HCT116 (cell line): ENCODE measurements around the gene NNAT.

Source experiments
- CTCF ChIP-seq, 3 experiments: fragments of 200-600 bp in 1 of 3; sonication (generic) in 1 of 3; IDR thresholded peaks in 2 of 3; conservative IDR thresholded peaks in 1 of 3; 2 replicates each; pipeline ENCODE4 v1.5.1; 2012 to 2017; ENCODE audit warnings: low read depth in 2 of 3, low read length in 2 of 3, antibody characterized with exemption in 1 of 3, borderline replicate concordance in 1 of 3, control low read depth in 1 of 3, mild to moderate bottlenecking in 1 of 3, mixed read lengths in 1 of 3, mixed run types in 1 of 3, moderate library complexity in 1 of 3; ENCODE audit not compliant: insufficient read depth in 1 of 3
- EZH2 ChIP-seq: fragments of 200-600 bp; sonication (generic); IDR thresholded peaks from 2 replicates; pipeline ENCODE4 v1.6.1; 2017; ENCODE audit warnings: antibody characterized with exemption, mixed run types
- POLR2A ChIP-seq: IDR thresholded peaks from 2 replicates; pipeline ENCODE4 v1.7.0; 2011; ENCODE audit warnings: borderline replicate concordance; ENCODE audit not compliant: insufficient read depth, insufficient read length; ENCODE audit errors: extremely low read depth
- REST ChIP-seq: IDR thresholded peaks from 2 replicates; pipeline ENCODE4 v1.6.1; 2012; ENCODE audit warnings: low read depth

- TF ChIP-seq REST: no peak
- no peak for TF ChIP-seq CTCF (IDR thresholded peaks at IDR 0.05 in 2 of 3, conservative IDR thresholded peaks at IDR 0.05 in 1 of 3; ENCODE audit: borderline replicate concordance in 1 of 3, insufficient read depth in 1 of 3, low read depth in 2 of 3, low read length in 2 of 3)
- TF ChIP-seq POLR2A: no peak
- TF ChIP-seq EZH2: no peak
Measured at GRCh38 chr20:37525810-37526209, 4.8 kb downstream of the NNAT start.
